GM10847 (cell line): Measurements from ENCODE around the gene ASZ1.

ENCODE experiments used
- POLR2A ChIP-seq: IDR thresholded peaks from 2 replicates; pipeline ENCODE4 v1.6.1; 2011; ENCODE audit not compliant: insufficient read length; ENCODE audit errors: extremely low read depth

Gene ASZ1

DNA sequence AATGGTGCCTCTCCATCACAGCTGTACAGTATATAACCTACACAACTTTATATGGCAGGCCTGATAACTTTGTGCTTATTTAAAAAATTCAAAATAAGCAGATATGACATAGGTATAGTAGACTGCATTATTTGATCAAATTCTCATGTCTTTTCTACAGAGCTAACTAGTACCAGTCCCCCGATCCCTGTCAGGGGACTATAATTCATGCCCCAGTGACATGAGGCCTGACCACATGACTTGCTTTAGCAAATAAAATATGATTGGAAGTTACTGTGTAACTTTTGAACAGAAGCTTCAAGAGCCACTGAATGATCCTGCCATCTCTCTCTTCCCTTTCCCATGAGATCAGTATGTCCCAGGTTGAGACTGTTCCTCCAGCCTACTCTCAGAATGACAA, 55.2 kb downstream of the ASZ1 start:
- no peak for TF ChIP-seq POLR2A

DNA sequence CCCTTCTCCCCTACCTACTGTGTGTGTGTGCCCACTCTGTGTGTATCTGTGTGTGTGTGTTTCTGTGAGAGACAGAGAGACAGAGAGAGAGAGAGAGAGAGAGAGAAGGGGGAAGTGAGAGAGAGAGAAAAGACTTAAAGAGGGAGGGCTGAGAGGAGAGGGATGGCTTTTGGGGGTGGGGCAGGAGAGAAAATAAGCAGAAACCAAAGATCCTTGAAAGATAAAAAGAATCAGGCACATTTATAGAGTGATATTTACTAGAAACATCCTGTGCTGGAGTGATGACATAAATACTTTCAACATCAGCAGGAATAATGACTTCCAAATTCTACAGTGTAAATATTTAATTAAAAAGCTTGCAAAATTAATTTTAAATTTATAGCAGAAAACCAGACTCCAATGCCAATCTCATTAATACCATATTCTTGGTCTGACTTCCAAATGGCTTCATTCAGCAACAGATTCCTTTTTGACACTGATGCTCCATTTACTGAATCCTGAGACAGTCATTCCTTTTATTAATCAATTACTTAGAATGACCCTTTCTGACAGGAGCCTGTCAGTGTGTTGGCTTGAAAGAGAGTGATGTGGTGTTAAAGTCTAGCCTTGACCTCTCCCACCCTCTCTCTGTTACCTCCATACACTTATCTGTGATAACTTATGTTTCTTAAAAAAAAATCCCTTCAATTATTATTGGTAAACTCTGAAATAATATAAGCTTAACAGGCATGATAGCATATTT, 62.8 kb downstream of the ASZ1 start:
- TF ChIP-seq POLR2A = no peak

DNA sequence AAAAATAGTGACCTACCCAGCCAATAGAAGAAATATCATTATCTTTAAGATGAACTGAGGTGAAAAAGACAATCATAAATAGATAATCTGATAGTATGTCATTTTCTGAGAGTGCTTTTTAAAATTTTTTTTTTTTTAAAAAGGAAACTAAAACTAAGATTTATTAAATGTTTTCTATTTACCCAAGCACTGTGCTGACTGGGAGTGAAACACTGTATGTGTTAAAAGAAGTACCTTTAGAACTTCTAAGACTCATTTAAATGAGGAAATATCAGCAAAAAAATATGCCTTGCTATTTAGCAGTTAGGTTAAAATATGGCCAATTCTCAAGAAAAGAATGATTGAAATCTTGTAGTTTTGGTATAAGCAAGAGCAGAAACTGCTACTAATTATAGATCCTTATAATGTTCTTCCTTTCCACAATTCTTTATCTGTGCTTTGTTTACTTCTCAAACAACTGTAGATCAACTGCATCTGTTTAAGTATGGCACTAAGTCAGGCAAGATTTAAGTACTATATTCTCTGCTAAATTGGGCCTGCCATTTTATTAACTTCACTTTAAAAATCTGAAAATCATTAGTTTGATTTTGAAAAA, 64.9 kb downstream of the ASZ1 start:
- no peak for TF ChIP-seq POLR2A

DNA sequence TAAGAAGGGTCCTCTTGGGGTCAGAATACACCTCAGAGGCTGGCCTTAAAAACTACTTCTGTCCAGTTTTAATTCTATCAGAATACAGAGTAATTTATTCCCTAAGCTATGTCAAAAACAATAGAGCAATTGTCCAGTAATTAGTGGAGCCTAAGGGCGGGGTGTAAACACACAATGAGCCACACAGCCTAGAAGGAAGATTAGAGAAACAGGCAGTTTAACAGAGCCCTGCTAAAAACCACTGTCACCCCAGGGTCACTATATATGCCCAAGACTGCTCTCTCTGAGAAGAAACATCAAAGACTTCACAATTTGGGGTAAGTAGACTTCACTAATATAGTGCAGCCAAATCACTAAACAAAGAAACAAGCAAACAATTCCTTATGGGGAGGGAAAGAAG, 77.3 kb downstream of the ASZ1 start:
- no peak for TF ChIP-seq POLR2A

DNA sequence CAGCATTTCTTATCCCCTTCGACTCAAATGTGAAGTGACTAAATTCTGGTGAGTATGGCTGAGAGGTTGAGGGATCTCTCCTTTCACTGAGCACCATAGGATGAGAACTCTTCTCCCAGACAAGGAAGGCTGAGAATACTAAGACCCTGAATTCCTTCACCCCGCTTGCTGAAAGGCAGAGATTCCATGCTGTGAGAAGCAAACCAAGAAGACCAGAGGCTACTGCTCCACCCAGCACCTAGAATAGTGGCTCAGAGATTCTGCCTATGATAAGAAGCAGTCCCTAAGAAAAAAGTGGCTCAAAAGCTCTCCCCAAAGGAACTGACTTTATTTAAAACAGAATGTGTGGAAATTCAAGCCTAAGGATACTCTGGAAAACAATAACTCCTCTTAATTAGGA, 77.7 kb downstream of the ASZ1 start:
- no peak for TF ChIP-seq POLR2A

DNA sequence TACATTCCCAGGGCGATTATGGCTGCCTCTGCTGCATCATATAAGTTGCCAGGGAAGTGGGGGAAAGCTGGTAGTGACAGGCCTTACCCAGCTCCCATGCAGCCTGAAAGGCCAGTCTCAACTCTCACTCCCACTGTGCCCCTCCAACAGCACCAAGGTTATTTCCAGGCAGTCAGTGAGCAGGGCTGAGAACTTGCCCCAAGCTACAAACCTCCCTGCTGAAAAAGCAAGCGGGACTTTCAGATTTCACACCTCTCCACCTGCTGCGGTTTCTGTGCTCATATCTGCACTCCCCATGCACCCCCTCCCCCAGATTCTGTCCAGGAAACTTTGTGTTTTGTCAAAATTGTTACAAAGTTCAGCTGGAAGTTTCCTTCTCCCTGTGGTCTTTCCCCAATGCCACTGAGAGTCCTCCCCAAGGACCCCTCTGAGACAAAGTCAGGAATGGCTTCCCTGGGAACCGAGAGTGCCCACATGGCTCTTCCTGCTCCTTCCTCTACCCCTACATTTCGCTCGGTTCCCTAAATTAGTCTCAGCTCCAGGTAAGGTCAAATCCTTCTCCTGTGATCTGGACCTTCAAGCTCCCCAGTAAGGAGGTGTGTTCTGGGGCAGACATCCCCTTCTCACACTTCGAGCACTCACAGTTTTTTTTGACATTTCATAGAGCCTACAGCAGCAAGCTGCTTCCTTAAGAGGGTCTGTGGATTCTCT, 79.2 kb downstream of the ASZ1 start:
- TF ChIP-seq POLR2A = no peak

DNA sequence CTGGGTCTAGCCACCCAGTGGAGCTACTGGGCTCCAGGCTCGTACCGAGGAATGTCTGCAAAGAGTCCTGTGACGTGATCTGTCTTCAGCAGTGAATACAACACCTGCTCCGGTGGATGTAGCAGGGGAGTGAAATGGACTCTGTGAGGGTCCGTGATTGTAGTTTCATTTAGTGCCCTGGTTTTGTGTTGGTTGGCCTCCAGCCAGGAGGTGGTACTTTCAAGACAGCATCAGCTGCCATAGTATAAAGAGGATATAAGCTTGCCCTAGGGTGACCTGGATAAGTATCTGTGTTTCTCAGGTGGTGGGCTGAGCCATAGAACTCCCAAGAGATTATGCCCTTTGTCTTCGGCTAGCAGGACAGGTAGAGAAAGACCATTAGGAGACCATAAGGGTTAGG, 79.8 kb downstream of the ASZ1 start:
- TF ChIP-seq POLR2A = no peak

DNA sequence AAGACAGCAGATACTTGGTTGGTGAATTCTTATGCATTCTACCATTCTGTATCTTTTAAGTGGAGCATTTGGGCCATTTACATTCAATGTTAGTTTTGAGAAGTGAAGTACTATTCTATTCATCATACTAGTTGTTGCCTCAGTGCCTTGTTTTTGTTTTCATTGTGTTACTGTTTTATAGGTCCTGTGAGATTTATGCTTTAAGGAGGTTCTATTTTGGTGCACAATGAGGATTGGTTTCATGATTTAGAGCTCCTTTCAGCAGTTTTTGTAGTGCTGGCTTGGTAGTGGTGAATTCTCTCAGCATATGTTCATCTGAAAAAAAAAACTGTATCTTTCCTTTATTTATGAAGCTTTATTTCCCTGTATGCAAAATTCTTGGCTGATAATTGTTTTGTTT, 81.1 kb downstream of the ASZ1 start:
- no peak for TF ChIP-seq POLR2A

DNA sequence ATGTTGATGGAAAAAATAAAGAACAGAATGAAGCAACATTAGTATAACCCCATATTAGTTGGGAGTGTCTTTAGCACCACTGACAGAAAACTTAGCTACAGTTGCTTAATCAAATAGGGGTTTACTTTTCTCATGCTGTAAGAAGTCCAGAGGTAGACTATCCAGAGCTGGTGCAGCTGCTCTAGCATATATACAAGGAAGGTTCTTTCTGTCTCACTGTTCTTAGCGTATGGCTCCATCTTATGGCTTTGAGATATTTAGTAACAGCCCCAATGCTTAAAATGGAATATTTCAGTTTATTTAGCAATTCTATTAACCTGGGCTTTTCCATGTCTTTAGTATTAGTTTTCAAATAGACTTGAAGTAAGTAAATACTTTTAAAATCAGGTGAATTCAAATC, 89.3 kb downstream of the ASZ1 start:
- no peak for TF ChIP-seq POLR2A

DNA sequence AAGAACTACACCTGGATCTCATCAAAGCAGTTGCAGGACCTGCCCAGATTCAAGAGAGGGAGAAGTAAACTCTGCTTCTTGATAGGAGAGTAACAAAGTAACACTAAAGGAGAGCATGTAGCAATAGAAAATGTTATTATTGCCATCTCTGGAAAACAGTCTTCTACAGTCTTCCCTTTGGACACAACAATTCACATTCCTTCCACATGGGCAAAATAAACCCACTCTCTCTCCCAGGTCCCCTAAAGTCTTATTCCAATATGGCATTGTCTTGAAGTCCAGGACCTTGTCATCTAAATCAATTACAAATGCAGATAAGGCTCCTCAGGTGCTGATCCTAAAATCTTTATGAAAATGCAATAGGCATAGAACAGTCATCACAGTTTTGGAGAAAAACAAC, 94.1 kb downstream of the ASZ1 start:
- TF ChIP-seq POLR2A = no peak

DNA sequence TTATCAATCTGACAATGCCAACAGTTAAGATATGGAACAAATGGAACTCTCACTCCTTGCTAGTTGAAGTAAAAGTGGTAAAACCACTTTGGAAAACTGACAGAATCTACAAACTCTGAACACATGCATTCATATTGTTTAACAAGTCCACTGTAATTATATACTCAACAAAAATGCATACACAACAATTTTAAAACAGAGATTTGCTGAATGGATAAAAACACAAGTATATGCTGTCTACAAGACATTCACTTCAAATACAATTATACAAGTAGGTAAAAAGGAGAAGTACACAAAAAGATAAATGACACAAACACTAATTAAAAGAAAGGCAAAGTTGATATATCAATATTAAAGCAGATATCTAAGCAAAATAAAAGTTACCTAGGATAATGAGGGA, 95.3 kb downstream of the ASZ1 start:
- TF ChIP-seq POLR2A = no peak

DNA sequence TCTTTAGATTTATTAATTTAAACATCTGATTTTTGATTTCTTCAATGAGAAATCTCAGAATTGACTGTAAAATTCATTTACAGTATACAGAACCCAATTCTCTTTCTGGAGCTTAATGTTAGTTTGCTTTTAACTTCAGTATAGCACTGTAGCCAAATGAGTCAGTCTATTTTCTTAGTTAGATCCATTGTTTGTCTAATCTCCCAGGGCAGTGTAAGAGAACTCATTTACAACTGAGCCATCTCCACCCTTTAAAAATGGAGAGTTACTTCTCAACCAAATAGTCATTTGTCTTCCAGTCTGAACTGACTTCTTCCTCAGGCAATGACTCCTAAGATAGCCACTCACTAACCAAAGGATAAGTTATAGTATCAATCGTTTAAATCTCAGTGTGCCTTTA, 101.5 kb downstream of the ASZ1 start:
- no peak for TF ChIP-seq POLR2A

DNA sequence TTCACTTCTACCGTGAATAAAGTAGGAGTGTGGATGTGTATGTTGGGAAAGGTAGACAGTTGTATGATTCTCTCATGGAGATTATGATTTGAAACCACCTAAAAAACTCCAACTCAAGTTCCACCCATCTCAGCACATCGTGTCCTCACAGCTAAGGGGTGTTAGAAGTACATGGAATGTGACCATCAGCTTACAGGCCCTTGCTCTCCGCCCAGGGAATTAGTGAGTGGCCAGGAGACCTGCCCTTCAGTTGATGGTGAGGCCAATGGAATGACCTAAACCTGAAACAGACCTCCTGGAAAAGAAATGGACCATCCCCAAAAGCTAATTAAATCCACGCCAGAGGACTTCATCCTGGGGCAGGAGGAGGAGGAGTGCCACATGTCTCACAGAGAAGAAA, 102.3 kb downstream of the ASZ1 start:
- TF ChIP-seq POLR2A = no peak

DNA sequence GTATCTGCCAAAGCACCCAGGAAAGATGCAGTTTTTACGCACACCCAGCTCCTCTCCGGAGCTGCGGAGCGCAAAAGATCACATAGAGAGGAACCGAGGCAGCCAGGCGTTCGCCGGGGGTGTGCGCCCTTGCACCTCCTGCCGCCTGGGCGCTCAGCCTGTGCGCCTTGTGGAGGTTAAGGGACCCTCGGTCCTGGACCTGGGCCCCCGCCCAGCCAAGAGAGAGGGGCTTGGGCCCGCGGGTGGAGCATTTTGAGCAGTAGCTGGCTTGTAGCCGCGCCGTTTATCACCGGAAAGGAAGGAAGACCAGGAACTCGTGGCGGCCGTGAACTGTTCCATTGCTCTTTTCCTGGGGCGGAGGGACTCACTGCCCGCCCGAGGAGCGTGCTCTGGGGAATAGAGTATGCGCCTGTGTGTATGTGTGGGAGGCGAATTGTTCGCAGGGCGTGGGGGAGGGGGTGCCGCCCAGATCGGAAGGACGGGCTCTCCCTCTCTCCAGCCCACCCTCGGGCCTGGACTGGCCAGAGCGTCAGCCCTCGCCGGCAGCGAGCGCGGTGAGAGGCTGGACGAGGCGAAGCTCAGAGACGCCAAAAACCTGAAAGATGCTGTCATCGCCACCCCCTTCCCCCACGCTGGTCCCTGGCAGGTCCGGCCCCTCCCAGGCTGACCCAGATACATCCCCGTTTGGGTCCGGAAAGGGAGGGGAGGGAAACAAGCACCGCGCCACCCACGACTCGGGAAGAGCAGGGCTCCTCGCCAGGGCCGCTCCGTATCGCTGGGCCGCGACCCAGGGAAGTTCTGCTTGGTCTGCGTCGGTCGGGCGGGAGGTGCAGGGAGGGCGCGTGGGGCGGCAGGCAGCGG, 103.2 kb downstream of the ASZ1 start:
- TF ChIP-seq POLR2A = no peak

DNA sequence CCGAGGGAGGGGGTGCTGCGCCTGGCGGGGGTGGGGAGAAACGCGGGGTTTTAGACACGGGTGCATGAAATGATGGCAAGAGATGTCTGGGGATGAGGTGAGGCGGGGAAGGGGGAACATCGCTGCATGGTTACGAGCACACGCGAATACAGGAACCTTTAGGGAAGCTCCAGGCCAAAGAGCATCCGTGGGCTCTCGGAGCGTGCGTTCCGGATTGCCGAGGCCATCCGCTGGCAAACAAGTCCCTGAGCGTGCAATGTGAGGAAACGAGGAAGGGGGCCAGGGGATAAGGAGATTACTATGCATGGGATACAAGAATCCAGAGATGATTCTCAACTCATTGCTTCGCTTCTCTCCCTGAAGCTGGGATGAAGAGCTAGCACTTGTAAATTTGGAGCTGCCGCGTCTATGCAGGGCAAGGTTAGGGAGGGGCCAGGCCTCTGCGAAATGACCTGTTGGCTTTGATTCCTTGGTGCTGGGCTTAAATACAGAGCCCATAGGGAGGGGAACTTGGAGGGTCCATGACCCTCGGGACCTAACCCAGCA, 103.9 kb downstream of the ASZ1 start:
- TF ChIP-seq POLR2A = no peak

DNA sequence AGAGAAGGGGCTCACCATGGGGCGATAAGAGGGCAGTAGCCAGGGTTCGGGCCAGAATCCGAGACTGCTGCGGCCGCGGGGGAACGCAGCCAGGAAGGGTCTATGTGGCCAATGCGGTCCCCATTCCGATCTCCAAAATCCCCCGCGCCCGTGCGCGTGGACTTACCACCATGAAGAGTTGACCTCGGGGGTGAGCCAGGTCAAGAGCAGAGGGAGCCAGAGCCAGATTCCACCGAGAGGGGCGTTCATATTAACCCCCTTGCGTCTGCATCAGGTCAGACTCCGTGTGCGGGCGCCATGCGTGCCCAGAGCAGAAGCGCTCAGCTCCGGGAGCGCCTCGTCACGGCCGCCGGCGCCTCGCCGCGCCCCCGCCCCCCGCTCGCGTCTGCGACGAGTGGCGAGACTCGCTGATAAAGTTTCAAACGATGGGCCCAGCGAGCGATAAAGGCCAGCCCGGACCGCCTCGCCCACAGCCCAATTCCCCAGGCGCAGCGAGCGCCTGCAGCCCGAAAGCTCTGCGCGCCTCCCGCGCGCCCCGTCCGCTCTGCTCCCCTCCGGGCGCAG, 104.5 kb downstream of the ASZ1 start, which contains the start of gene WNT2:
Gene WNT2, minus strand, starts transcription at position 318 of the 564 bp plus-strand sequence. Its CDS starts 69 bp downstream, at position 249.
- TF ChIP-seq POLR2A = no peak
